HG03469 (cell line): ENCODE results near the gene DOCK9.
"Not testable (repeated sequence)": the region's sequence is repeated elsewhere in the genome, so short reads cannot be mapped to it uniquely, and the experiment has no call there.

Experiments used
- ATAC-seq: cut with Tn5 transposase; IDR thresholded peaks from one replicate; pipeline ENCODE4 v1.9.1; 2021; ENCODE audit warnings: mild to moderate bottlenecking, moderate library complexity, moderate number of reproducible peaks; ENCODE audit not compliant: unreplicated experiment

Gene DOCK9

DNA sequence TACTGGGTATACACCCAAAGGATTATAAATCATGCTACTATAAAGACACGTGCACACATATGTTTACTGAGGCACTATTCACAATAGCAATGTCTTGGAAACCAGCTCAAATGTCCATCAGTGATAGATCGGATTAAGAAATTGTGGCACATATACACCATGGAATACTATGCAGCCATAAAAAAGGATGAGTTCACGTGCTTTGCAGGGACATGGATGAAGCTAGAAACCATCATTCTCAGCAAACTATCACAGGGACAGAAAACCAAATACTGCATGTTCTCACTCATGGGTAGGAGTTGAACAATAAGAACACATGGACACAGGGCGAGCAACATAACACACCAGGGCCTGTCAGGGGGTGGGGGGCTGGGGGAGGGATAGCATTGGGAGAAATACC lies 223.4 kb downstream of the DOCK9 start:
- ATAC-seq, result not testable (repeated sequence)

DNA sequence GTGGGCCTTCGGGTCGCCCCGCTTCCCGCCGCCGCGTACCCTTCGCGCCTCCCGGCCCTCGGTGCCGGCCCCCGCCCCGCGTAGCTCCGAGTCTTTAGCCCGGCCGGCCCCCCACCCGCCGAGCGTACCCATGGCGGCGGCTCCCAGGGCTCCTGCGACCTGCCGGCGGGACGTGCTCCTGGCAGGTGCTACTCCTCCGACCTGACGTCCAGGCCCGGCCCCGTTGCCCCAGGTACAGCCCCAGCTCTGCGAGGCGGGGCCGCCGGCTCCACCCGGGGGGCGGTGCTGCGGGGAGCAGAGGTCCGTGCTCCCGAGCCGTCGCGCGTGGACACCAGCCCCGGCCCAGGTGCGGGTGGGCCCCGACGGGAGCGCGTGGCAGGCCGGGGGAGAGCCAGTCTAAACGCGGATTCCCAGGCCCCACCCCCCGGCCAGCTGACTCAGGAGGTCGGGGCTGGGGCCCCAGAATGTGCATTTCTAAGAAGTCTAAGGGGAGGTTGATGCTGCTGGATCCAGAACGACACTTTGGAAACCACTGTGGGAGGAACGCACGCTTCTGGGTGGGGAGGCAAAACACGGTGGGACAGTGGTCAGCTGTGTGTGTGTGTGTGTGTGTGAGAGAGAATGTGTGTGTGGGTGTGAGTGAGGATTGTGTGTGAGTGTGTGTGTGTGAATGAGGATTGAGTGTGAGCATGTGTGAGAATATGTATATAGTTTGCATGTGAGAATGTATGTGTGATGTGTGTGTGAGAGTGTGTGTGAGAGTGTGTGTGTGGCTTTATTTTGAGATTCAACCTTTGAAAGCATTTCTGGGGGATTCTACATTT lies 225.2 kb downstream of the DOCK9 start, which contains the start of gene SLC15A1:
TSS of gene SLC15A1 (minus strand) at position 206 of the 824 bp plus-strand sequence. CDS start at position 132, 74 bp downstream.
- ATAC-seq, result no peak

DNA sequence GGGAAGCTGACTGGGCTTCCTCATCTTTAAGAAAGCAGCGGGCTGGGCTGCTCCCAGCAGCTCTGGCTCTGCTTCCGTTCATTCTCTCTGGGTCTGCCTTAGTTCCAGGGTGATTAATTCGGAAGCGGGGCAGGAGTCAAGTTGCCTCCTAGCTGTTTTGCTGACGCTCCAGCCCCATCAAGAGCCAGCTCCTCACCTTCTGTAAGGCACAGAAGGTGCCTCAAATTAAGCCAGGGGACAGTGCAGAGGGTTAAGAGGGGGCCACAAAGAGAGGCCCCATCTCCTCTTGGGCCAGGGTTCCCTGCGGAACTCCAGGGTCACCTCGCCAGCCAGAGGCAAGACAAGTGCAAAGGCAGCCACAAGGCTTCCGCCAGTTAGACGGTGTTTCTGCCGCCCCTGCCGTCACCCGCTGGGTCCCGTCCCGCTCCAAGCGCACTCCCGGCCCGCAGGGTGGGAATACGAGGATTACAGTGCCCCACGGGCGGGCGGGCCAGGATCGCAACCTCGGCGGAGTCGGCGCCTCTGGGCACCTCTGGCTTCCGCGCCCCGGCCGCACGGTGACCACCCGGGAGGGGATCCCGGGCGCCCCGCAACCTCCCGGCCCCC lies 225.9 kb downstream of the DOCK9 start:
- ATAC-seq, result no peak

DNA sequence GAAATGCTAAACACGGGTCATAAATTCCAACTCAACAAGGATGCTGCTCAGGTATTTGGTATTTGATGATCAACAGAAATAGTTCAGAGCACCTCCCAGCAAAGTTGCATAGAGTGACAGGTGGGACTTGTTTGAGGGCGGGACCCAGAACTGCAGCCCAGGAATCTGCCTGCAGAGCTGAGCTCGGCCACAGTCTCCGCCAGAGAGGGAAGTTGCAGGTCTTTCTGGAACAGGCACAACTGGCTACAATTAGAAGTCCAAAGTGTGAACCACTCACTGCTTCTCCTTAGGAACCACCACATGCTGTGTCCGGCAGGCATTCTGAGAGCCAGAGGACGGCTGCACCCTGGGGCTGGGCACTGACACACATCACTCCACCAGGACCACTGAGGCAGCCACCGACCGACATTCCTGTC lies 226.5 kb downstream of the DOCK9 start:
- ATAC-seq, result no peak

DNA sequence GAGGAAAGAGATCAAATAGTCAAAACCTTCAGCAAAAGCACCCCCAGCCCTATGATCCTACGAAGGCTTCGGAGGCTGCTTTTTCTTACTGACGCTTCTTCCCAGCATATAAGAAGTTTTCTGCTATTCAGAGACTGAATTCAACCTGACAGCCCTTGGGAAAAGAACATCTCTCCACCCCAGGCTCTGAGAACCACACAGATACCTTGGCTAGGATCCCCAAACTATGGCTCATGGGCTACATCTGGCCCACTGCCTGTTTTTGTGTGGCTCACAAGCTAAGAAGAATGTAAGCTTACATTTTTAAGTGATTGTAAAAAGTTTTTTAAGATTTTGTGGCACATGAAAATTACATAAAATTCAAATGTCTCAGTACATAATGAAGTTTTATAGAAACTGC lies 228.4 kb downstream of the DOCK9 start:
- no peak for ATAC-seq

DNA sequence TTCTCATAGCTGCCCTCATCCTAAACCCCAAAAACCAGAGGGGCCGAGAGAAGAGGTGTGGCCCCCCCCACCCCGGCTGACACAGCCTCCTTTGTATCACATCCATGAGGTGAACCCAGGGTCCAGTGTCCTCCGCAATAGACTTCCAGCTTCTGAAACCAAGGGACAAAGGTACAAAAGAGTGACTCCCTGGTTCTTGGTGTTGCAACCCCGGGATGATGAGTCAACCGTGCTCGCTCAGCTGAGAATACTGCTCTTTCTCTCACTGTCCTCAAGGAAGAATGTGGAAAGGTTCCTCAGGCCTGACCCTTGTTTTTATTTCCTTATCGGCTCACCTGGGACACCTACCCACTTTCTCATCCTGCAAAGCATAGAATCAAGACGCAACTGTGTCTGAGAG lies 230.9 kb downstream of the DOCK9 start:
- no peak for ATAC-seq
